HepG2 (cell line): Measurements from ENCODE around the gene LRRC4C. TPM values are rescaled to one million over a fixed set of nuclear protein-coding genes. Genes with fewer than 3 reads are reported as not detected.

ENCODE experiments used
- ATAC-seq: fragments of 200-7000 bp; cut with Tn5 transposase; 3 replicates; pipeline ENCODE4 v1.9.1; 2020; ENCODE audit warnings: mild to moderate bottlenecking, moderate library complexity
- BruUV-seq: library from RNA; stranded (reverse); fragments of 400-500 nt; replicated peaks from 2 replicates; lab custom pipeline; 2021; lab: Mats Ljungman, UMichigan
- CTCF ChIA-PET: fragments of 300-600 bp; formaldehyde crosslinking; extraction: SDS; loops from one replicate; lab custom pipeline; 2021; ENCODE audit warnings: low total read pairs, inconsistent platforms, low intra/inter-chr PET ratio; lab: Yijun Ruan, JAX
- POLR2A ChIA-PET: fragments of 350-600 bp; sonication (Branson Sonifier 250); formaldehyde crosslinking; loops from one replicate; lab custom pipeline; 2020; ENCODE audit warnings: antibody characterized with exemption, inconsistent platforms; lab: Yijun Ruan, JAX
- DNase-seq: peaks from one replicate; pipeline ENCODE4 v3.0.0-alpha.2; 2015; ENCODE audit warnings: low spot score
- FAIRE-seq: peaks from 3 replicates; lab custom pipeline; 2011; peaks lifted over from hg19 to GRCh38; lab: Jason Lieb, UNC
- H2AFZ ChIP-seq: one replicate; pipeline ENCODE4 v1.6.1; 2011; ENCODE audit warnings: low read length, inconsistent platforms
- H3K27ac ChIP-seq: fragments of 300-600 bp; 3 replicates; pipeline ENCODE4 v1.8.0; 2011; ENCODE audit warnings: mixed run types, mild to moderate bottlenecking, mixed read lengths, low read length, inconsistent platforms; ENCODE audit not compliant: insufficient read depth; ENCODE audit errors: extremely low read length
- H3K27me3 ChIP-seq, 2 experiments: fragments of 200-600 bp in 1 of 2; 2 replicates in 1 of 2; 3 replicates in 1 of 2; pipeline versions ENCODE4 v1.6.0 to v1.8.0; 2011; ENCODE audit warnings: low read length in 2 of 2, mild to moderate bottlenecking in 2 of 2, moderate library complexity in 2 of 2, inconsistent platforms in 1 of 2; ENCODE audit not compliant: insufficient read depth in 2 of 2, control insufficient read depth in 1 of 2
- H3K36me3 ChIP-seq, 2 experiments: fragments of 200-600 bp in 1 of 2; replicated peaks in 1 of 2; 2 replicates in 1 of 2; 3 replicates in 1 of 2; pipeline versions ENCODE4 v1.5.1 to v1.8.0; 2011; ENCODE audit warnings: low read length in 2 of 2, inconsistent platforms in 1 of 2; ENCODE audit not compliant: insufficient read depth in 2 of 2, control insufficient read depth in 1 of 2
- H3K4me1 ChIP-seq: 2 replicates; pipeline ENCODE4 v1.5.1; 2012; ENCODE audit warnings: low read length, inconsistent platforms; ENCODE audit not compliant: insufficient read depth
- H3K4me2 ChIP-seq: 2 replicates; pipeline ENCODE4 v1.6.0; 2011; ENCODE audit warnings: low read depth, low read length, inconsistent platforms
- H3K4me3 ChIP-seq, 3 experiments: fragments of 200-600 bp in 1 of 3; sonication (generic), shearing (Covaris generic) in 1 of 3; replicated peaks in 1 of 3; 2 replicates each; pipeline ENCODE4 v1.5.1; 2011 to 2016; ENCODE audit warnings: low read length in 3 of 3, inconsistent platforms in 2 of 3, low read depth in 2 of 3, mild to moderate bottlenecking in 2 of 3, control low read depth in 1 of 3, mixed read lengths in 1 of 3; ENCODE audit not compliant: insufficient read depth in 1 of 3
- H3K79me2 ChIP-seq: one replicate; pipeline ENCODE4 v1.6.1; 2011; ENCODE audit warnings: low read length, inconsistent platforms; ENCODE audit not compliant: insufficient read depth
- H3K9ac ChIP-seq: 2 replicates; pipeline ENCODE4 v1.6.0; 2011; ENCODE audit warnings: mild to moderate bottlenecking, low read depth, low read length, inconsistent platforms; ENCODE audit not compliant: insufficient read depth
- H3K9me3 ChIP-seq: 2 replicates; pipeline ENCODE4 v1.5.1; 2012; ENCODE audit warnings: mild to moderate bottlenecking, low read length
- H4K20me1 ChIP-seq: 2 replicates; pipeline ENCODE4 v1.6.0; 2011; ENCODE audit warnings: inconsistent platforms, mild to moderate bottlenecking, low read length, moderate library complexity; ENCODE audit not compliant: insufficient read depth
- CENPT ChIP-seq: sonication (generic); formaldehyde crosslinking; IDR thresholded peaks from 2 replicates; pipeline ENCODE4 v1.8.0; 2022; ENCODE audit warnings: low read depth, mild to moderate bottlenecking, moderate library complexity, missing genetic modification reagents
- FOXP1 ChIP-seq, 2 experiments: fragments of 450-650 bp in 1 of 2; IDR thresholded peaks; 2 replicates each; pipeline ENCODE4 v1.6.1; 2017 to 2018; ENCODE audit warnings: antibody characterized with exemption in 1 of 2
- NR2C2 ChIP-seq: sonication (generic); formaldehyde crosslinking; IDR thresholded peaks from 2 replicates; pipeline ENCODE4 v1.4.0; 2020; ENCODE audit warnings: missing genetic modification reagents, mild to moderate bottlenecking, moderate library complexity, borderline replicate concordance
- POLR2G ChIP-seq: fragments of 200-400 bp; formaldehyde crosslinking; IDR thresholded peaks from 2 replicates; pipeline ENCODE4 v1.6.1; 2018; ENCODE audit warnings: mild to moderate bottlenecking, low read depth, low read length, moderate library complexity
- RARG ChIP-seq: sonication (generic); formaldehyde crosslinking; IDR thresholded peaks from 2 replicates; pipeline ENCODE4 v1.4.0; 2020; ENCODE audit warnings: low read depth, mild to moderate bottlenecking, missing genetic modification reagents
- ZNF230 ChIP-seq: sonication (generic); formaldehyde crosslinking; IDR thresholded peaks from 2 replicates; pipeline ENCODE4 v1.4.0; 2020; ENCODE audit warnings: mild to moderate bottlenecking, missing genetic modification reagents
- ZNF563 ChIP-seq: sonication (generic); formaldehyde crosslinking; IDR thresholded peaks from 2 replicates; pipeline ENCODE4 v1.8.0; 2022; ENCODE audit warnings: mild to moderate bottlenecking, moderate library complexity, missing genetic modification reagents
- ZNF609 ChIP-seq: sonication (generic); formaldehyde crosslinking; IDR thresholded peaks from 2 replicates; pipeline ENCODE4 v1.4.0; 2020; ENCODE audit warnings: mild to moderate bottlenecking, missing genetic modification reagents, borderline replicate concordance
- ZNF737 ChIP-seq: sonication (generic); formaldehyde crosslinking; IDR thresholded peaks from 2 replicates; pipeline ENCODE4 v1.5.0; 2020; ENCODE audit warnings: missing genetic modification reagents, mild to moderate bottlenecking, borderline replicate concordance
- WGBS: methylation state at CpG from one replicate; pipeline ENCODE4 v1.1.6; 2017; ENCODE audit warnings: low lambda C conversion rate; 5-methylcytosine and 5-hydroxymethylcytosine counted together
- in situ Hi-C: cut with HindIII; loops from 2 replicates; pipeline ENCODE4 v1.10.0; 2017; ENCODE audit warnings: low pct_unique_long_range_greater_than_20kb; ENCODE audit not compliant: extremely low pct_ligation_motif_present
- intact Hi-C: fragments of 100-400 bp; cut with micrococcal nuclease; formaldehyde crosslinking; loops from one replicate; pipeline ENCODE4 v1.10.0; 2022; ENCODE audit not compliant: unreplicated experiment
- polyA plus RNA-seq, 8 experiments: library from polyadenylated mRNA; depleted of rRNA in 3 of 8; stranded (reverse) in 7 of 8; unstranded in 1 of 8; fragments of >200 nt; fragmentation: Illumina TruSeq in 4 of 8; extraction: Trizol in 4 of 8; gene quantifications; 2 replicates each; pipeline versions ENCODE4 v1.2.1 to v1.2.3, GENCODE V29; 2011 to 2016; ENCODE audit warnings: low read depth in 4 of 8, missing spikeins in 1 of 8, mixed read lengths in 1 of 8; ENCODE audit not compliant: insufficient read depth in 1 of 8
- total RNA-seq, 5 experiments: library from RNA; depleted of rRNA; stranded (reverse); fragments of >200 nt; fragmentation: Illumina TruSeq; extraction: Trizol; gene quantifications; 2 replicates each; pipeline ENCODE4 v1.2.3, GENCODE V29; 2016; ENCODE audit warnings: low read depth in 1 of 5

The LRRC4C gene
- total and polyA plus RNA-seq, 2 of the 13 experiments (the other 11 are each of a cell fraction or from before 2014, with no cell fraction given), result not detected

GRCh38 chr11:41313226-41313625 lies 146.2 kb downstream of the LRRC4C start:
- intact Hi-C loops (no loop called here), in situ Hi-C loops (no loop called here)
- Histone ChIP-seq H2AFZ (no peak overlapping the region), H3K9ac (no peak overlapping the region), H3K27me3 (no peaks in the 10 kb centered on the region), H3K9me3 (no peaks in the 10 kb centered on the region), H3K79me2 (no peaks in the 10 kb centered on the region), H3K4me2 (no peak overlapping the region), H3K36me3 (no peaks in the 10 kb centered on the region), H3K4me3 (no peak overlapping the region), H3K4me1 (no peaks in the 10 kb centered on the region), H4K20me1 (no peaks in the 10 kb centered on the region), H3K27ac (no peak overlapping the region)
- no peak for ATAC-seq
- ChIA-PET POLR2A (no interaction called here), CTCF (no interaction called here)
- no peak for FAIRE-seq
- TF ChIP-seq ZNF737 (CRISPR knock-in tag) (no peak), POLR2G (no peak), NR2C2 (CRISPR knock-in tag) (no peak), ZNF230 (CRISPR knock-in tag) (no peak)
- no peak for DNase-seq
- WGBS, result 39% methylated on average over 1 of the region's 1 CpG
- no TSS peak for BruUV-seq

GRCh38 chr11:41309716-41310115 lies 149.7 kb downstream of the LRRC4C start:
- no peak overlapping the region for H2AFZ ChIP-seq
- CTCF ChIA-PET, result no interaction called here
- BruUV-seq, result no TSS peak

More at GRCh38 chr11:41309716-41310115, 149.7 kb downstream of the LRRC4C start:
- no peak for DNase-seq
- Histone ChIP-seq H3K4me3 (no peak overlapping the region), H3K27me3 (no peaks in the 10 kb centered on the region), H3K79me2 (no peaks in the 10 kb centered on the region), H3K9me3 (no peaks in the 10 kb centered on the region), H3K4me1 (no peaks in the 10 kb centered on the region)
- WGBS, result 48% methylated on average over 4 of the region's 4 CpGs
- ATAC-seq, result no peak
- POLR2A ChIA-PET, result no interaction called here
- TF ChIP-seq ZNF609 (CRISPR knock-in tag) (no peak), FOXP1 (IDR thresholded peaks at IDR 0.05) (no peak), FOXP1 (CRISPR knock-in tag; IDR thresholded peaks at IDR 0.05) (no peak), ZNF563 (no peak), RARG (CRISPR knock-in tag) (no peak), CENPT (CRISPR knock-in tag) (no peak)
- TF ChIP-seq, all 625 proteins: peak for 0
- no peaks in the 10 kb centered on the region for H3K36me3 ChIP-seq
- in situ Hi-C loops, result no loop called here
- FAIRE-seq, result no peak
- H3K9ac ChIP-seq, result no peak overlapping the region
- no peak overlapping the region for H3K4me2 ChIP-seq
- no peaks in the 10 kb centered on the region for H4K20me1 ChIP-seq
- no peak overlapping the region for H3K27ac ChIP-seq
- intact Hi-C loops, result no loop called here
